ENCODE measurements around the gene CUL9.
A peak's percentile ranks its signal among the peaks of the same experiment; 100 is the strongest.

Gene CUL9

GRCh38 chr6:43215066-43215465 is 33.1 kb downstream of the CUL9 start:
- Histone ChIP-seq H3K27me3 (ENCODE audit: insufficient read depth, low read length) (no peaks in the 10 kb centered on the region), H3K9me3 (ENCODE audit: low read length) (no peaks in the 10 kb centered on the region), H3K36me3 (ENCODE audit: insufficient read depth, low read length) (peaks cover 22% of the 10 kb centered on the region), H3K4me1 (ENCODE audit: insufficient read depth, low read length) (no peaks in the 10 kb centered on the region), H2AFZ (ENCODE audit: low read depth, low read length) (no peak overlapping the region), H3K4me3 (ENCODE audit: low read length) (no peak overlapping the region)

GRCh38 chr6:43216200-43216599 is 34.2 kb downstream of the CUL9 start:
- Histone ChIP-seq H3K9me3 (ENCODE audit: low read length) (no peaks in the 10 kb centered on the region), H3K27me3 (ENCODE audit: insufficient read depth, low read length) (no peaks in the 10 kb centered on the region), H3K4me3 (ENCODE audit: low read length) (no peak overlapping the region), H3K36me3 (ENCODE audit: insufficient read depth, low read length) (peaks cover 26% of the 10 kb centered on the region), H3K4me1 (ENCODE audit: insufficient read depth, low read length) (no peaks in the 10 kb centered on the region), H2AFZ (ENCODE audit: low read depth, low read length) (no peak overlapping the region)

- no peaks in the 10 kb centered on the region for H3K4me1 ChIP-seq (ENCODE audit: insufficient read depth, low read length)
- no peaks in the 10 kb centered on the region for H3K27me3 ChIP-seq (ENCODE audit: insufficient read depth, low read length)
- H3K9me3 ChIP-seq (ENCODE audit: low read length): no peaks in the 10 kb centered on the region
- H2AFZ ChIP-seq (ENCODE audit: low read depth, low read length): no peak overlapping the region
- no peak overlapping the region for H3K4me3 ChIP-seq (ENCODE audit: low read length)
- H3K36me3 ChIP-seq (ENCODE audit: insufficient read depth, low read length): peaks cover 26% of the 10 kb centered on the region
These were observed 35.4 kb downstream of the CUL9 start for GRCh38 chr6:43217351-43217750.

- no peaks in the 10 kb centered on the region for H3K9me3 ChIP-seq (ENCODE audit: low read length)
- peaks cover 26% of the 10 kb centered on the region for H3K36me3 ChIP-seq (ENCODE audit: insufficient read depth, low read length)
- no peaks in the 10 kb centered on the region for H3K27me3 ChIP-seq (ENCODE audit: insufficient read depth, low read length)
These were observed 37.1 kb downstream of the CUL9 start for GRCh38 chr6:43219119-43219518.

GRCh38 chr6:43219814-43220213 is 37.8 kb downstream of the CUL9 start:
- no peaks in the 10 kb centered on the region for H3K27me3 ChIP-seq (ENCODE audit: insufficient read depth, low read length)
- peaks cover 30% of the 10 kb centered on the region for H3K36me3 ChIP-seq (ENCODE audit: insufficient read depth, low read length)
- no peak overlapping the region for H2AFZ ChIP-seq (ENCODE audit: low read depth, low read length)
- H3K9me3 ChIP-seq (ENCODE audit: low read length): no peaks in the 10 kb centered on the region
- H3K4me1 ChIP-seq (ENCODE audit: insufficient read depth, low read length): no peaks in the 10 kb centered on the region
- no peak overlapping the region for H3K4me3 ChIP-seq (ENCODE audit: low read length)

More at GRCh38 chr6:43219119-43219518, 37.1 kb downstream of the CUL9 start:
- Histone ChIP-seq H3K4me3 (ENCODE audit: low read length) (no peak overlapping the region), H3K4me1 (ENCODE audit: insufficient read depth, low read length) (no peaks in the 10 kb centered on the region), H2AFZ (ENCODE audit: low read depth, low read length) (no peak overlapping the region)

GRCh38 chr6:43220439-43220951 is 38.5 kb downstream of the CUL9 start:
- Histone ChIP-seq H3K9me3 (ENCODE audit: low read length) (no peaks in the 10 kb centered on the region), H3K27me3 (ENCODE audit: insufficient read depth, low read length) (no peaks in the 10 kb centered on the region), H2AFZ (ENCODE audit: low read depth, low read length) (no peak overlapping the region), H3K4me3 (ENCODE audit: low read length) (no peak overlapping the region), H3K36me3 (ENCODE audit: insufficient read depth, low read length) (peaks cover 29% of the 10 kb centered on the region), H3K4me1 (ENCODE audit: insufficient read depth, low read length) (no peaks in the 10 kb centered on the region)

- no peaks in the 10 kb centered on the region for H3K4me1 ChIP-seq (ENCODE audit: insufficient read depth, low read length)
- H3K27me3 ChIP-seq (ENCODE audit: insufficient read depth, low read length): no peaks in the 10 kb centered on the region
- no peak overlapping the region for H3K4me3 ChIP-seq (ENCODE audit: low read length)
- no peaks in the 10 kb centered on the region for H3K9me3 ChIP-seq (ENCODE audit: low read length)
- no peak overlapping the region for H2AFZ ChIP-seq (ENCODE audit: low read depth, low read length)
- H3K36me3 ChIP-seq (ENCODE audit: insufficient read depth, low read length): peaks cover 25% of the 10 kb centered on the region
These were observed 39.3 kb downstream of the CUL9 start for GRCh38 chr6:43221046-43221972.

GRCh38 chr6:43222418-43223059 is 40.5 kb downstream of the CUL9 start:
- H3K9me3 ChIP-seq (ENCODE audit: low read length): no peaks in the 10 kb centered on the region
- H3K27me3 ChIP-seq (ENCODE audit: insufficient read depth, low read length): no peaks in the 10 kb centered on the region
- no peaks in the 10 kb centered on the region for H3K4me1 ChIP-seq (ENCODE audit: insufficient read depth, low read length)
- no peak overlapping the region for H2AFZ ChIP-seq (ENCODE audit: low read depth, low read length)
- H3K4me3 ChIP-seq (ENCODE audit: low read length): no peak overlapping the region
- H3K36me3 ChIP-seq (ENCODE audit: insufficient read depth, low read length): peaks cover 17% of the 10 kb centered on the region

GRCh38 chr6:43223175-43223574 is 41.2 kb downstream of the CUL9 start:
- Histone ChIP-seq H2AFZ (ENCODE audit: low read depth, low read length) (no peak overlapping the region), H3K4me1 (ENCODE audit: insufficient read depth, low read length) (no peaks in the 10 kb centered on the region), H3K9me3 (ENCODE audit: low read length) (no peaks in the 10 kb centered on the region), H3K27me3 (ENCODE audit: insufficient read depth, low read length) (no peaks in the 10 kb centered on the region), H3K4me3 (ENCODE audit: low read length) (no peak overlapping the region), H3K36me3 (ENCODE audit: insufficient read depth, low read length) (peaks cover 17% of the 10 kb centered on the region)

GRCh38 chr6:43226192-43226851 is 44.3 kb downstream of the CUL9 start:
- no peak overlapping the region for H3K4me3 ChIP-seq (ENCODE audit: low read length)
- H3K9me3 ChIP-seq (ENCODE audit: low read length): no peaks in the 10 kb centered on the region
- no peaks in the 10 kb centered on the region for H3K27me3 ChIP-seq (ENCODE audit: insufficient read depth, low read length)
- H2AFZ ChIP-seq (ENCODE audit: low read depth, low read length): no peak overlapping the region
- H3K4me1 ChIP-seq (ENCODE audit: insufficient read depth, low read length): peaks cover 3% of the 10 kb centered on the region
- peaks cover 13% of the 10 kb centered on the region for H3K36me3 ChIP-seq (ENCODE audit: insufficient read depth, low read length)

- Histone ChIP-seq H3K4me3 (ENCODE audit: low read length) (peak within 1 kb of the TSS; percentile 60), H3K36me3 (ENCODE audit: insufficient read depth, low read length) (peaks cover 7% of the 10 kb centered on the region), H3K9me3 (ENCODE audit: low read length) (no peaks in the 10 kb centered on the region), H2AFZ (ENCODE audit: low read depth, low read length) (peak within 1 kb of the TSS; percentile 97), H3K27me3 (ENCODE audit: insufficient read depth, low read length) (no peaks in the 10 kb centered on the region), H3K4me1 (ENCODE audit: insufficient read depth, low read length) (peaks cover 3% of the 10 kb centered on the region)
These were observed 47.2 kb downstream of the CUL9 start, which contains the start of gene DNPH1 for GRCh38 chr6:43228951-43229802. TSS of gene DNPH1 (minus strand) at chr6:43229481. CDS start at chr6:43229456, 25 bp downstream.

Data from neuron (in vitro differentiated cells).